HFF-Myc (cell line): ENCODE data around the gene MFAP4.

ENCODE experiments used
- DNase-seq: peaks from one replicate; pipeline ENCODE4 v3.0.0-alpha.2; 2011; ENCODE audit warnings: low read depth; ENCODE audit errors: extremely low read depth
- H3K4me3 ChIP-seq: replicated peaks from 2 replicates; pipeline ENCODE4 v1.5.1; 2011; ENCODE audit warnings: low read depth, mild to moderate bottlenecking, control low read depth, low read length
- CTCF ChIP-seq: IDR thresholded peaks from 2 replicates; pipeline ENCODE4 v1.5.1; 2012; ENCODE audit warnings: mild to moderate bottlenecking, low read depth, low read length, control low read depth; ENCODE audit errors: missing control alignments

Gene MFAP4

GRCh38 chr17:19410091-19410490, 23.1 kb upstream of the MFAP4 start:
- no peak for DNase-seq
- no peak for TF ChIP-seq CTCF
- H3K4me3 ChIP-seq, result no peak overlapping the region

GRCh38 chr17:19409509-19409908, 22.5 kb upstream of the MFAP4 start:
- no peak for TF ChIP-seq CTCF
- DNase-seq, result no peak
- H3K4me3 ChIP-seq, result no peak overlapping the region

GRCh38 chr17:19409066-19409465, 22.1 kb upstream of the MFAP4 start:
- no peak for DNase-seq
- H3K4me3 ChIP-seq, result no peak overlapping the region
- TF ChIP-seq CTCF, result no peak

- no peak for TF ChIP-seq CTCF
- no peak for DNase-seq
- H3K4me3 ChIP-seq, result no peak overlapping the region
Measured at GRCh38 chr17:19408346-19408710, 21.3 kb upstream of the MFAP4 start.

- no peak for DNase-seq
- TF ChIP-seq CTCF, result no peak
- H3K4me3 ChIP-seq, result no peak overlapping the region
Measured at GRCh38 chr17:19407601-19408345, 20.8 kb upstream of the MFAP4 start.

- TF ChIP-seq CTCF, result no peak
- no peak overlapping the region for H3K4me3 ChIP-seq
- no peak for DNase-seq
Measured at GRCh38 chr17:19405114-19405513, 18.1 kb upstream of the MFAP4 start.

GRCh38 chr17:19404264-19404663, 17.3 kb upstream of the MFAP4 start:
- DNase-seq, result no peak
- TF ChIP-seq CTCF, result no peak
- H3K4me3 ChIP-seq, result no peak overlapping the region
